Stimulated activated CD8-positive, alpha-beta memory T cell treated with anti-CD3 and anti-CD28 coated beads, Interleukin-12 subunit alpha, Interleukin-12 subunit beta, amount 100 ng/mL, for 4 hours (primary cell): Measurements from ENCODE around the gene PRR30.

Experiments used
- DNase-seq: peaks from one replicate; pipeline ENCODE4 v3.0.0-alpha.2; 2020; ENCODE audit warnings: low read depth

PRR30 gene

DNA sequence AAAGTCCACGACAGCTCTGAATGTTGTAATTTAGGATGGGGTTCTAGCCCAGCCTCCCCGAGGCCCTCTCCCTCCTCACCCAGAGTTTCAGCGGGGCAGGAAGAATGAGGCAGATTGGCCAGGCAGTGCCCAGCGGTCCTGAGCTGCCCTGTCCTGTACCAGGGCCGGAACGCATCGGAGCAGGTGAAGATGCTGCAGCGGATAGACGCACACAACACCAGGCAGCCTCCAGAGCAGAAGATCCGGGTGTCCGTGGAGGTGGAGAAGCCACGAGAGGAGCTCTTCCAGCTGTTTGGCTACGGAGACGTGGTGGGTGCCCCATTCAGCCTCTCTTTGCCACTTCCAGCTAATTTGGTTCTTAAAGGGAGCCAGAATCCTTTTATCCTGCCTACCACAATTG, 41.9 kb downstream of the PRR30 start:
- DNase-seq: no peak

DNA sequence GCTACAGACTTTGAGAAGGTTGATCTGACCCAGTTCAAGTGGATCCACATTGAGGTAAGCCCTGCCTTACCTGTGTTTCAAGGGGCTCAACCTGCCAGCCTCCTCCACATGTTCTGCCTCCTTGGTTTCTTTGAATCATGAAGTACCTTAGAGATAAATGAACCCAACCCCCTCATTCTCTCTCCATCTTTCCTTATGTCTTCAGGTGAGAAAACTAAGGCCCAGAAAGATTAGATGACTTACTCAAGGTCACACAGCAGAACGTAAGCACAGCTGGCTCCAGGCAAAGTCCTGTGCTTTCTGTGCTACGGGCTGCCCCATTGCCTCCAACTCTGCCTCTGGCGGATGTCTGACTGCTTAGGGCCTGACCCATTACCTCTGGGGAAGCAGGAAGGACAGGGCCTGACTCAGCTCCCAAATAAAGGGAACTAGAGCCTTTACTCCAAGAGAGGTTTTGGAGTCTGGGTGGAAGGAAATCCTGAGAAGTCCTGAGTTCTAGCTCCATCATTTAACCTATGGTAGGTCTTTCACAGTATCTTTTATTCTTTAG, 42.4 kb downstream of the PRR30 start:
- DNase-seq: no peak

GRCh38 chr2:27095745-27096651, 43.2 kb downstream of the PRR30 start:
- no peak for DNase-seq

DNA sequence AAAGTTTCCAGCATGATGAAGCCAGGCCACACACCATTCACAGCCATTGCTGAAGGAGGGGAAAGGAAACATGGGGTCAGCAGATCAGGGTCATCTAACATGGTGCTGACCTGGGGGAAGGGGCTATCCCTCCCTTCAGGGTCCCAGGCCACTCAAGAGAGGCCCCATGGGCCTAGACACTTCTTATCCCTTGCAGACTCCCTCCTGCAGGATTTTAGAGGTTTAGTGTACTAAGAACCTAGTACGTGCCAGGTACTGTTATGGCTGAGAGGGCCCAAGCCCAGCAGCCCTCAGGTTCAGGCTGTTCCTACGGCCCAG, 43.8 kb downstream of the PRR30 start:
- DNase-seq: no peak

GRCh38 chr2:27094353-27094984, 44.7 kb downstream of the PRR30 start:
- DNase-seq: no peak

GRCh38 chr2:27093430-27094352, 45.5 kb downstream of the PRR30 start:
- DNase-seq: no peak

- DNase-seq: no peak
Measured at GRCh38 chr2:27092696-27093429, 46.3 kb downstream of the PRR30 start.

GRCh38 chr2:27091746-27092695, 47.2 kb downstream of the PRR30 start:
- DNase-seq: no peak

GRCh38 chr2:27089111-27089954, 49.9 kb downstream of the PRR30 start:
- DNase-seq: no peak

DNA sequence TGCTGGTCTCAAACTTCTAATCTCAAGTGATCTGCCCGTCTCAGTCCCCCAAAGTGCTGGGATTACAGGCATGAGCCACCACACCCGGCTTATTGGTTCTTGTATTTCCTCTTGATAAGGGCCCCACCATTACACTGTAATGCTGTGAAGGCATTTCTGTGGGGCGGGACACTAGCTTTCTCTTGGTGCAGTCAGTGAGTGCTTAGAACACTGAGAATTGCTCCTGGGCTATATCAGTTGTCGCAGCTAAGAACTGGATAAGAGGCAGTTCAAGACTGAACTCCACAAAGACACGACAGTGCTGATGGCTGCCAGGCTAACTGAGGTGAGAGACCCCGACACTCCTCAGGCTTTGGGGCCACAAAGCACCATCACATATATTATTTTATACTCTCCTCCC, 50.6 kb downstream of the PRR30 start:
- DNase-seq: no peak

DNA sequence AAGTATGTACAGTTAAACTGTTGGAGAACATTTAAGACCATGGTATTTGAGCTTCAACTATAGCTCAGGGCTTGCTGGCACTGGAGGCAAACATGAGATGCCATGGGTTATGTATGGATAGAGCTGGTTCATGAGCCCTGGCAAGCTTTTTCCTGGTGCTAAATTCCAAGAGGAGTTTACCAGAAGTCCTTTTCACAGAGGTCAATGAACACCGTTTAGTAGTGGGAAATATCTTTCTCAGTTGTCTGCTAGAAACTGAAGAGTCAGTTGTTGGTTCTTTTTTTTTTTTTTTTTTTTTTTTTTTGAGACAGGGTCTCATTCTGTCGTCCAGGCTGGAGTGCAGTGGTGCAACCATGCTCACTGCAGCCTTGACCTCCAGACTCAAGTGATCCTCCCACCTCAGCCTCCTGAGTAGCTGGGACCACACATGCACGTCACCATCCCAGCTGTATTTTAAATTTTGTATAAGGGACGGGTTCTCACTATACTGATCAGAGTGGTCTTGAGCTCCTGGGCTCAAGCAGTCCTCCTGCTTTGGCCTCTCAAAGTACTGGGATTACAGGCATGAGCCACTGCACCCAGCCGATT, 51.3 kb downstream of the PRR30 start:
- DNase-seq: no peak
